ENCODE results near the gene GABBR1. TPM values are rescaled to one million over a fixed set of nuclear protein-coding genes. Genes with fewer than 3 reads are reported as not detected.

GABBR1 gene
- polyA plus RNA-seq, 1 of the 3 experiments (the other 2 are of a cell fraction): 26.8 TPM

DNA sequence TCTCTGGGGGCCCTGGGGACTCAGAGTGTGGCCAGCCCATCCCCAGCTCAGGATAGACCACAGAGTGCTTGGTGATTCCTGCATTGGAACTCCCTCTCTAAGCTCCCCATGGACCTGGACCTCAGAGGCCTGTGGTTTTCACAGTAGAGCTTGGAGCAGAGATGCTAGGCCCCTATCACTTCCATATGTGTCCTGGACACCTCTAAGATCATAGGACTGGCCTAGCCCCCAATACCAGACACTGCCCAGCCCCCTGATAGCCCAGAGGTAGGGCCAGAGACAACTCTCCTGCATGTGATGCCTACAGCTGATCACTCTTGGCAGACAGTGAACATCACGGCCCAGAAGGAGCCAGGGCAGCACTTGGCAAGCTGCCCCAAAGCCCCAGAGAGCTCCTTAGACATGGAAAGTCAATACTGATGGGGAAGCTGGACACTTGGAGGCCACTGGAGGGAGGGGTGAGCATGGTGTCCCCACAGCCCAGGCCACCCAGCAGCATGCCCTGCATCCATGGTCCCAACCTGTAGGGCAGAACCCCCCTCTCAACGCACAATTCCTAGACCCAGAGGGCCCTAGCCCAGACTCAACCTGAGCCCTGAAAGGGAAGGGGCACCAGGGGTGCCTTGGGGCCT lies 100.5 kb downstream of the GABBR1 start:
- Histone ChIP-seq H3K27ac (ENCODE audit: low read depth in 2 of 2, low read length in 1 of 2) (no peak overlapping the region), H2AFZ (ENCODE audit: low read depth) (no peak overlapping the region), H3K27me3 (ENCODE audit: insufficient read depth) (peaks cover 30% of the 10 kb centered on the region; the same call in 1 of the 2 replicates), H3F3A (replicated peaks; ENCODE audit: insufficient read depth) (no peaks in the 10 kb centered on the region), H3K4me1 (ENCODE audit: control insufficient read depth in 1 of 2, insufficient read depth in 2 of 2, low read depth in 1 of 2, low read length in 1 of 2) (no peaks in the 10 kb centered on the region), H3K9me3 (no peaks in the 10 kb centered on the region), H3K9me2 (no peaks in the 10 kb centered on the region), H3K4me3 (ENCODE audit: low read depth in 2 of 2, low read length in 1 of 2) (no peak overlapping the region), H3K4me2 (no peak overlapping the region), H3K9ac (no peak overlapping the region), H3K79me2 (ENCODE audit: insufficient read depth) (no peaks in the 10 kb centered on the region), H4K20me1 (ENCODE audit: insufficient read depth) (no peaks in the 10 kb centered on the region), H3K36me3 (replicated peaks in 1 of 2; ENCODE audit: control insufficient read depth in 1 of 2, insufficient read depth in 2 of 2, low read length in 1 of 2) (no peaks in the 10 kb centered on the region)
- TF ChIP-seq TEAD4 (IDR thresholded peaks at IDR 0.05; ENCODE audit: borderline replicate concordance, insufficient read depth): no peak
- TF ChIP-seq CHD2 (IDR thresholded peaks at IDR 0.05; ENCODE audit: low read length, partially characterized antibody): no peak
- TF ChIP-seq, protein P1, sequence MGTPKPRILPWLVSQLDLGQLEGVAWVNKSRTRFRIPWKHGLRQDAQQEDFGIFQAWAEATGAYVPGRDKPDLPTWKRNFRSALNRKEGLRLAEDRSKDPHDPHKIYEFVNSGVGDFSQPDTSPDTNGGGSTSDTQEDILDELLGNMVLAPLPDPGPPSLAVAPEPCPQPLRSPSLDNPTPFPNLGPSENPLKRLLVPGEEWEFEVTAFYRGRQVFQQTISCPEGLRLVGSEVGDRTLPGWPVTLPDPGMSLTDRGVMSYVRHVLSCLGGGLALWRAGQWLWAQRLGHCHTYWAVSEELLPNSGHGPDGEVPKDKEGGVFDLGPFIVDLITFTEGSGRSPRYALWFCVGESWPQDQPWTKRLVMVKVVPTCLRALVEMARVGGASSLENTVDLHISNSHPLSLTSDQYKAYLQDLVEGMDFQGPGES (IDR thresholded peaks at IDR 0.05; ENCODE audit: low read depth, low read length): no peak
- TF ChIP-seq JUND (IDR thresholded peaks at IDR 0.05): no peak
- 0% methylated on average over 1 of the region's 2 CpGs for WGBS (ENCODE audit: low lambda C conversion rate)
- no peak for DNase-seq
- ChIA-PET POLR2A (interaction anchor here (0.6 kb wide), 1 partner anchor 920 kb away, joined by 4 read pairs; no protein-coding TSS in a partner anchor), CTCF (interaction anchor here (0.7 to 1.6 kb wide), 3 partner anchors 22 to 763 kb away, joined by 3 to 5 read pairs (median 4); no protein-coding TSS in a partner anchor)

DNA sequence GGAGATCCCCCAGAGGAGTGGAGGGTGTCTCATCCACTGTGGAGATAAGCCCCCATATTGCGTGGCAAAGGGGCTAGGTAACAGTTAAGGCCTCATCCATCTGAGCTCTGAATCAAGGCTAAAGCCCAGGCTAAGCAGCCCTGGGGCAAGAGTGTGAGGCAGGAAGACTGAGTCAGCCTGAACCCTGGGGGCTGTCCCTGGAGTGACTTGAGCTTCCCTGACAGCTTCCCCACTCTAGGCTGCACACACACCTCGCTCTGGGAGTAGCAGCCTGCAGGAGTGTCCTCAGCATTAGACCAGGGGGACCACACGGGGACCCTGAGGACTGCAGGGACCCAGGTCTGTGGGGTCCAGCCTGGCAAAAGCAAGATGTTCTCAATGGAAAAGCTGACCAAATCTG lies 101.3 kb downstream of the GABBR1 start:
- DNase-seq: no peak
- TF ChIP-seq, protein P2, sequence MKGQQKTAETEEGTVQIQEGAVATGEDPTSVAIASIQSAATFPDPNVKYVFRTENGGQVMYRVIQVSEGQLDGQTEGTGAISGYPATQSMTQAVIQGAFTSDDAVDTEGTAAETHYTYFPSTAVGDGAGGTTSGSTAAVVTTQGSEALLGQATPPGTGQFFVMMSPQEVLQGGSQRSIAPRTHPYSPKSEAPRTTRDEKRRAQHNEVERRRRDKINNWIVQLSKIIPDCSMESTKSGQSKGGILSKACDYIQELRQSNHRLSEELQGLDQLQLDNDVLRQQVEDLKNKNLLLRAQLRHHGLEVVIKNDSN (IDR thresholded peaks at IDR 0.05; ENCODE audit: borderline replicate concordance, low read depth): no peak
- no peak for TF ChIP-seq YY1 (IDR thresholded peaks at IDR 0.05; ENCODE audit: low read depth)
- TF ChIP-seq, protein P3, sequence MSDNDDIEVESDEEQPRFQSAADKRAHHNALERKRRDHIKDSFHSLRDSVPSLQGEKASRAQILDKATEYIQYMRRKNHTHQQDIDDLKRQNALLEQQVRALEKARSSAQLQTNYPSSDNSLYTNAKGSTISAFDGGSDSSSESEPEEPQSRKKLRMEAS (IDR thresholded peaks at IDR 0.05; ENCODE audit: low read depth): no peak
- TF ChIP-seq GABPA (IDR thresholded peaks at IDR 0.05; ENCODE audit: low read depth): no peak
- TF ChIP-seq, protein P1 (IDR thresholded peaks at IDR 0.05; ENCODE audit: low read depth, low read length): no peak
- no peak for TF ChIP-seq POLR2AphosphoS5 (IDR thresholded peaks at IDR 0.05; ENCODE audit: low read depth, low read length)
- TF ChIP-seq, protein P4, sequence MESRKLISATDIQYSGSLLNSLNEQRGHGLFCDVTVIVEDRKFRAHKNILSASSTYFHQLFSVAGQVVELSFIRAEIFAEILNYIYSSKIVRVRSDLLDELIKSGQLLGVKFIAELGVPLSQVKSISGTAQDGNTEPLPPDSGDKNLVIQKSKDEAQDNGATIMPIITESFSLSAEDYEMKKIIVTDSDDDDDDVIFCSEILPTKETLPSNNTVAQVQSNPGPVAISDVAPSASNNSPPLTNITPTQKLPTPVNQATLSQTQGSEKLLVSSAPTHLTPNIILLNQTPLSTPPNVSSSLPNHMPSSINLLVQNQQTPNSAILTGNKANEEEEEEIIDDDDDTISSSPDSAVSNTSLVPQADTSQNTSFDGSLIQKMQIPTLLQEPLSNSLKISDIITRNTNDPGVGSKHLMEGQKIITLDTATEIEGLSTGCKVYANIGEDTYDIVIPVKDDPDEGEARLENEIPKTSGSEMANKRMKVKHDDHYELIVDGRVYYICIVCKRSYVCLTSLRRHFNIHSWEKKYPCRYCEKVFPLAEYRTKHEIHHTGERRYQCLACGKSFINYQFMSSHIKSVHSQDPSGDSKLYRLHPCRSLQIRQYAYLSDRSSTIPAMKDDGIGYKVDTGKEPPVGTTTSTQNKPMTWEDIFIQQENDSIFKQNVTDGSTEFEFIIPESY (IDR thresholded peaks at IDR 0.05; ENCODE audit: borderline replicate concordance, low read depth): no peak
- TF ChIP-seq MXI1 (IDR thresholded peaks at IDR 0.05; ENCODE audit: low read depth, low read length): no peak
- no peak for TF ChIP-seq RFX5 (IDR thresholded peaks at IDR 0.05; ENCODE audit: low read length)
- no peak for TF ChIP-seq EZH2phosphoT487 (IDR thresholded peaks at IDR 0.05; ENCODE audit: borderline replicate concordance, low read depth)
- no peak for TF ChIP-seq SMC3 (IDR thresholded peaks at IDR 0.05; ENCODE audit: low read depth, low read length)
- TF ChIP-seq GATA2 (CRISPR knock-in tag; IDR thresholded peaks at IDR 0.05): no peak
- TF ChIP-seq, protein P5, sequence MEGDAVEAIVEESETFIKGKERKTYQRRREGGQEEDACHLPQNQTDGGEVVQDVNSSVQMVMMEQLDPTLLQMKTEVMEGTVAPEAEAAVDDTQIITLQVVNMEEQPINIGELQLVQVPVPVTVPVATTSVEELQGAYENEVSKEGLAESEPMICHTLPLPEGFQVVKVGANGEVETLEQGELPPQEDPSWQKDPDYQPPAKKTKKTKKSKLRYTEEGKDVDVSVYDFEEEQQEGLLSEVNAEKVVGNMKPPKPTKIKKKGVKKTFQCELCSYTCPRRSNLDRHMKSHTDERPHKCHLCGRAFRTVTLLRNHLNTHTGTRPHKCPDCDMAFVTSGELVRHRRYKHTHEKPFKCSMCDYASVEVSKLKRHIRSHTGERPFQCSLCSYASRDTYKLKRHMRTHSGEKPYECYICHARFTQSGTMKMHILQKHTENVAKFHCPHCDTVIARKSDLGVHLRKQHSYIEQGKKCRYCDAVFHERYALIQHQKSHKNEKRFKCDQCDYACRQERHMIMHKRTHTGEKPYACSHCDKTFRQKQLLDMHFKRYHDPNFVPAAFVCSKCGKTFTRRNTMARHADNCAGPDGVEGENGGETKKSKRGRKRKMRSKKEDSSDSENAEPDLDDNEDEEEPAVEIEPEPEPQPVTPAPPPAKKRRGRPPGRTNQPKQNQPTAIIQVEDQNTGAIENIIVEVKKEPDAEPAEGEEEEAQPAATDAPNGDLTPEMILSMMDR (IDR thresholded peaks at IDR 0.05): no peak
- no peak for TF ChIP-seq RXRA (IDR thresholded peaks at IDR 0.05; ENCODE audit: borderline replicate concordance, low read depth)
- TF ChIP-seq FOXM1 (IDR thresholded peaks at IDR 0.05; ENCODE audit: low read depth): no peak
- H3K9me2 ChIP-seq: no peaks in the 10 kb centered on the region
- no peak overlapping the region for H2AFZ ChIP-seq (ENCODE audit: low read depth)
- H3K27me3 ChIP-seq (ENCODE audit: insufficient read depth): peaks cover 34% of the 10 kb centered on the region; the same call in 1 of the 2 replicates
- H3K36me3 ChIP-seq (replicated peaks in 1 of 2; ENCODE audit: control insufficient read depth in 1 of 2, insufficient read depth in 2 of 2, low read length in 1 of 2): no peaks in the 10 kb centered on the region
- WGBS (ENCODE audit: low lambda C conversion rate): 0% methylated on average over 1 of the region's 3 CpGs
- no peak overlapping the region for H3K4me3 ChIP-seq (ENCODE audit: low read depth in 2 of 2, low read length in 1 of 2)
- H3F3A ChIP-seq (replicated peaks; ENCODE audit: insufficient read depth): no peaks in the 10 kb centered on the region
- H4K20me1 ChIP-seq (ENCODE audit: insufficient read depth): no peaks in the 10 kb centered on the region
- no peaks in the 10 kb centered on the region for H3K4me1 ChIP-seq (ENCODE audit: control insufficient read depth in 1 of 2, insufficient read depth in 2 of 2, low read depth in 1 of 2, low read length in 1 of 2)
- H3K9me3 ChIP-seq: no peaks in the 10 kb centered on the region
- H3K4me2 ChIP-seq: no peak overlapping the region
- ChIA-PET POLR2A (no interaction called here), CTCF (interaction anchor here (0.7 to 1.6 kb wide), 3 partner anchors 22 to 764 kb away, joined by 3 to 5 read pairs (median 4); no protein-coding TSS in a partner anchor)
- no peak overlapping the region for H3K27ac ChIP-seq (ENCODE audit: low read depth in 2 of 2, low read length in 1 of 2)
- no peaks in the 10 kb centered on the region for H3K79me2 ChIP-seq (ENCODE audit: insufficient read depth)
- H3K9ac ChIP-seq: no peak overlapping the region
